ENCODE results near the gene FBXW7.

DNA sequence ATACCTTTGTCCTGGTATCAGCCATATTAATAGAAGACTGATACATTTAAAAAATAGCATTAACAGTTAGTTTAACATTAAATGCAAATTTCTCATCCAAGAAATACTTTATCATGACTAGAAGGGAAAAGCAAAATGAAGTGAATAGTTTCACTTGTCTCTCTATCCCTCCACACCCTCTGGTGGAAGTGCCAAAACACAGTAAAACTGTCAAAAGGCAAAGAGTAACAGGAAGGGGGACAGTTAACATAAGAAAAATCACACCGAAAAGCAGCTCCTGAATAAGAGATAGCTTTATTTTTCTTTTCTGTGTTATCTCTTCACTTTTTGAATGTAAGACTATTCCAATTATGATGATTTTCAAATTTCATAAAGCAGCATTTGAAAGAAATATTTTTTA is 187.2 kb downstream of the FBXW7 start:
- TF ChIP-seq, protein P1, sequence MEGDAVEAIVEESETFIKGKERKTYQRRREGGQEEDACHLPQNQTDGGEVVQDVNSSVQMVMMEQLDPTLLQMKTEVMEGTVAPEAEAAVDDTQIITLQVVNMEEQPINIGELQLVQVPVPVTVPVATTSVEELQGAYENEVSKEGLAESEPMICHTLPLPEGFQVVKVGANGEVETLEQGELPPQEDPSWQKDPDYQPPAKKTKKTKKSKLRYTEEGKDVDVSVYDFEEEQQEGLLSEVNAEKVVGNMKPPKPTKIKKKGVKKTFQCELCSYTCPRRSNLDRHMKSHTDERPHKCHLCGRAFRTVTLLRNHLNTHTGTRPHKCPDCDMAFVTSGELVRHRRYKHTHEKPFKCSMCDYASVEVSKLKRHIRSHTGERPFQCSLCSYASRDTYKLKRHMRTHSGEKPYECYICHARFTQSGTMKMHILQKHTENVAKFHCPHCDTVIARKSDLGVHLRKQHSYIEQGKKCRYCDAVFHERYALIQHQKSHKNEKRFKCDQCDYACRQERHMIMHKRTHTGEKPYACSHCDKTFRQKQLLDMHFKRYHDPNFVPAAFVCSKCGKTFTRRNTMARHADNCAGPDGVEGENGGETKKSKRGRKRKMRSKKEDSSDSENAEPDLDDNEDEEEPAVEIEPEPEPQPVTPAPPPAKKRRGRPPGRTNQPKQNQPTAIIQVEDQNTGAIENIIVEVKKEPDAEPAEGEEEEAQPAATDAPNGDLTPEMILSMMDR (IDR thresholded peaks at IDR 0.05; ENCODE audit: low read depth, low read length): no peak
- no peak for TF ChIP-seq POLR2A (IDR thresholded peaks at IDR 0.05; ENCODE audit: extremely low read depth, insufficient read length)

Measured in NB4 (cell line).